GM10248 (cell line): ENCODE data around the gene STUB1.
A peak's percentile ranks its signal among the peaks of the same experiment; 100 is the strongest.

ENCODE experiments used
- CTCF ChIA-PET: fragments of 300-600 bp; sonication (Branson Sonifier 250); formaldehyde crosslinking; extraction: SDS; loops from one replicate; lab custom pipeline; 2021; ENCODE audit warnings: antibody characterized with exemption; lab: Yijun Ruan, JAX
- POLR2A ChIA-PET: fragments of 350-650 bp; sonication (Branson Sonifier 250); formaldehyde crosslinking; extraction: SDS; loops from one replicate; lab custom pipeline; 2020; ENCODE audit warnings: antibody characterized with exemption; lab: Yijun Ruan, JAX
- DNase-seq: peaks from one replicate; pipeline ENCODE4 v3.0.0; 2012; ENCODE audit errors: extremely low spot score
- TF ChIP-seq, protein P1 (sequence below): IDR thresholded peaks from 2 replicates; pipeline ENCODE4 v1.5.1; 2012; ENCODE audit warnings: mild to moderate bottlenecking, low read depth; ENCODE audit errors: extremely low read depth, missing control alignments, control extremely low read depth

STUB1 gene

DNA sequence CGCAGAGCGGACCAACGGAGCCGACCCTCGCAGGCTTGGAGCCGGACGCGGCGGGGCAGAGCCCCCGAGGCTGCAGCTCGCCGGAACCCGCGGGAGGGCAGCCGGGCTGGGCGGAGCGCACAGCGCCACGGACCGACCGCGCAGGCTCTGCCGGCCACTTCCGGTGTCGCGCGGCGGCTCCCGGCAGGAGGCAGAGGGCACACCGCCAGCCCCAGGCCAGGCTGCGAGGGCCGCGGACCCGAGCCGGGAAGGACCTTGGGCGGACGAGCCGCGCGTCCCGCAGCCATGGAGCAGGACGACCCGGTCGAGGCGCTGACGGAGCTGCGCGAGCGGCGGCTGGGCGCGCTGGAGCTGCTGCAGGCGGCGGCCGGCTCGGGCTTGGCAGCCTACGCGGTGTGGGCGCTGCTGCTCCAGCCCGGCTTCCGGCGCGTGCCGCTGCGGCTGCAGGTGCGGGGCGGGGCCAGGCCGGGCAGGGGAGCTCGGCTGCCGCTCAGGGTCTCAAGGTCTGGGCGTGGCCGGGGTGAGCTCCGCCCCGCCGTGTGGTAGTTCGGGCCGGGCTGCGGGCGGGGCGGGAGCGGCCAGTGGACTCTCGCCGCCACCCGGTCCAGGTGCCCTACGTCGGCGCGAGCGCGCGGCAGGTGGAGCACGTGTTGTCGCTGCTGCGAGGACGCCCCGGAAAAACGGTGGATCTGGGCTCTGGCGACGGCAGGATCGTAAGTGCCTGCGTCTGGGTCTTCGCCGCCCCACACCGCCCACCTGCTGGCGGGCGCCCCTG, 41.0 kb downstream of the STUB1 start, which contains the start of gene ANTKMT:
TSS of gene ANTKMT (plus strand) at position 157 of the 775 bp plus-strand sequence. CDS start at position 286, 129 bp downstream.
- ChIA-PET CTCF (interaction anchor here (1.1 to 8.0 kb wide), 10 partner anchors 9 to 63 kb away, joined by 3 to 59 read pairs (median 8); partner anchors contain the start of genes CIAO3 and MSLN), POLR2A (interaction anchor here (0.5 to 0.6 kb wide), 2 partner anchors 70 to 151 kb away, joined by 3 to 7 read pairs; no protein-coding TSS in a partner anchor)
- peak; percentile 91 for DNase-seq
- TF ChIP-seq, protein P1, sequence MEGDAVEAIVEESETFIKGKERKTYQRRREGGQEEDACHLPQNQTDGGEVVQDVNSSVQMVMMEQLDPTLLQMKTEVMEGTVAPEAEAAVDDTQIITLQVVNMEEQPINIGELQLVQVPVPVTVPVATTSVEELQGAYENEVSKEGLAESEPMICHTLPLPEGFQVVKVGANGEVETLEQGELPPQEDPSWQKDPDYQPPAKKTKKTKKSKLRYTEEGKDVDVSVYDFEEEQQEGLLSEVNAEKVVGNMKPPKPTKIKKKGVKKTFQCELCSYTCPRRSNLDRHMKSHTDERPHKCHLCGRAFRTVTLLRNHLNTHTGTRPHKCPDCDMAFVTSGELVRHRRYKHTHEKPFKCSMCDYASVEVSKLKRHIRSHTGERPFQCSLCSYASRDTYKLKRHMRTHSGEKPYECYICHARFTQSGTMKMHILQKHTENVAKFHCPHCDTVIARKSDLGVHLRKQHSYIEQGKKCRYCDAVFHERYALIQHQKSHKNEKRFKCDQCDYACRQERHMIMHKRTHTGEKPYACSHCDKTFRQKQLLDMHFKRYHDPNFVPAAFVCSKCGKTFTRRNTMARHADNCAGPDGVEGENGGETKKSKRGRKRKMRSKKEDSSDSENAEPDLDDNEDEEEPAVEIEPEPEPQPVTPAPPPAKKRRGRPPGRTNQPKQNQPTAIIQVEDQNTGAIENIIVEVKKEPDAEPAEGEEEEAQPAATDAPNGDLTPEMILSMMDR, result no peak

DNA sequence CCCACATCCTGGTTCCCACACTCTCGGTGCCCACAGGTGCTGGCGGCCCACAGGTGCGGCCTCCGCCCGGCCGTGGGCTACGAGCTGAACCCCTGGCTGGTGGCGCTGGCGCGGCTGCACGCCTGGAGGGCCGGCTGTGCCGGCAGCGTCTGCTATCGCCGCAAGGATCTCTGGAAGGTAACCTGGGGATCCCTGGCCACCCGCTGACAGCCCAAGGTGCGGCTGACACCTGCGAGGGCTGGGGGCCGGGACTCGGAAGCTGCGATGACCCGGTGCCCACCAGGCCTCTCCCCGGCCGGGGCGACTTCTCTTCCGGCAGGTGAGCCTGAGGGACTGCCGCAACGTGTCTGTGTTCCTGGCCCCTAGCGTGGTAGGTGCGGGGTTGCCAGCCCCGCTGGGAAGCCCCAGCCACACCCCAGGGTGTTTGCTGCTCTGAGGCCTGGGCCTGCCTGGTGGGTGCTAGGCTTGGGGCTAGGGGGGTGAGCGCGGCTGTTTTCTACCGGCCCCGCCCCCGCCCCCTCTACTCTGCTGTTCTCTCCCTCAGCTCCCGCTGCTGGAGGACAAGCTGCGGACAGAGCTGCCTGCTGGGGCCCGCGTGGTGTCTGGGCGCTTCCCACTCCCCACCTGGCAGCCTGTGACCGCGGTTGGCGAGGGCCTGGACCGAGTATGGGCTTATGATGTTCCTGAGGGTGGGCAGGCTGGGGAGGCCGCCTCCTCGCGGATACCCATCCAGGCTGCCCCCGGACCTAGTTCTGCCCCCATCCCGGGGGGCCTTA, 41.7 kb downstream of the STUB1 start:
- no peak for DNase-seq
- TF ChIP-seq, protein P1, result no peak
- CTCF ChIA-PET, result interaction anchor here (1.0 to 8.0 kb wide), 8 partner anchors 8 to 63 kb away, joined by 3 to 59 read pairs (median 8); no protein-coding TSS in a partner anchor
- POLR2A ChIA-PET, result no interaction called here

GRCh38 chr16:722835-723633, 42.8 kb downstream of the STUB1 start:
- ChIA-PET CTCF (interaction anchor here (1.0 to 8.0 kb wide), 6 partner anchors 9 to 62 kb away, joined by 3 to 59 read pairs (median 6); partner anchors contain the start of gene CIAO3), POLR2A (no interaction called here)
- TF ChIP-seq, protein P1, result no peak
- no peak for DNase-seq

GRCh38 chr16:723695-724094, 43.5 kb downstream of the STUB1 start:
- ChIA-PET POLR2A (no interaction called here), CTCF (interaction anchor here (1.2 to 8.0 kb wide), 5 partner anchors 12 to 61 kb away, joined by 3 to 59 read pairs (median 7); partner anchors contain the start of gene CIAO3)
- TF ChIP-seq, protein P1, result no peak
- no peak for DNase-seq

GRCh38 chr16:724188-725040, 44.2 kb downstream of the STUB1 start:
- ChIA-PET POLR2A (interaction anchor here (0.5 kb wide), 1 partner anchor 223 kb away, joined by 3 read pairs; no protein-coding TSS in a partner anchor), CTCF (interaction anchor here (1.2 to 8.0 kb wide), 6 partner anchors 9 to 61 kb away, joined by 3 to 59 read pairs (median 10); partner anchors contain the start of genes CIAO3 and METRN)
- no peak for DNase-seq
- TF ChIP-seq, protein P1, result no peak
